ENCODE data around the gene EPB42.

EPB42 gene

DNA sequence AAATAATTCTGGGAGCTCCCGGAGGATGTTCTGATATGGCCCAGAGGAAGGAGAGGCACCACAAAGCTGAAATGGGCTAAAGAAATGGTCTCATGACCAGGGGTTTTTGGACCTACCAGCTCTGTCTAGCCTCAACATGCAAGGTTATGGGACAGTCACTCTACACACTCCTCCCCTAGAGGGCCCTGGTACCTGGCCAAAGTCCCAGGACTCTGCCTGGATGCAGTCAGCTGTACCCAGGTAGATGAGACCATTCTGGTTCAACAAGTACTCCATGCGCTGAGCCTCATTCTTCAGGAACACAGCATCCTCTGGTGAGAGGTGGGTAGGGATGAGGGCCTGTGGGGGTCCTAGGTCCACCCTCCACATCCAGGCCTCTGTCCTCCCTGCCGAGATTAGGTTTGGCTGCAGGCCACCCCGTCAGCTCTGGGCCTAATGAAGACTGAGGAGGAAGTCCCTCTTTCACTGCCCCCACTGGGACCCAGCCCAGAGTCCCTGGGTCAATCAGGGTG, 9.5 kb downstream of the EPB42 start:
- no peaks in the 10 kb centered on the region; the same call in 1 of the 2 replicates for H3K27me3 ChIP-seq (ENCODE audit: control insufficient read depth, insufficient read depth, low read length)
- no peak overlapping the region for H3K4me3 ChIP-seq (ENCODE audit: low read depth, low read length)
- H3K4me1 ChIP-seq (ENCODE audit: control insufficient read depth, insufficient read depth, low read length): no peaks in the 10 kb centered on the region; the same call in 1 of the 2 replicates
- H3K27ac ChIP-seq (ENCODE audit: low read depth, low read length): no peak overlapping the region
- no peaks in the 10 kb centered on the region for H3K9me3 ChIP-seq (ENCODE audit: control insufficient read depth, insufficient read depth, low read length)
- no peak overlapping the region for H3K9ac ChIP-seq (ENCODE audit: low read depth, low read length)
- H3K36me3 ChIP-seq (ENCODE audit: control insufficient read depth, insufficient read depth, low read length): no peaks in the 10 kb centered on the region

GRCh38 chr15:43210807-43211206, 10.0 kb downstream of the EPB42 start:
- H3K9ac ChIP-seq (ENCODE audit: low read depth, low read length): no peak overlapping the region
- no peaks in the 10 kb centered on the region; the same call in 1 of the 2 replicates for H3K27me3 ChIP-seq (ENCODE audit: control insufficient read depth, insufficient read depth, low read length)
- no peaks in the 10 kb centered on the region; the same call in 1 of the 2 replicates for H3K4me1 ChIP-seq (ENCODE audit: control insufficient read depth, insufficient read depth, low read length)
- no peaks in the 10 kb centered on the region for H3K36me3 ChIP-seq (ENCODE audit: control insufficient read depth, insufficient read depth, low read length)
- no peaks in the 10 kb centered on the region for H3K9me3 ChIP-seq (ENCODE audit: control insufficient read depth, insufficient read depth, low read length)
- H3K4me3 ChIP-seq (ENCODE audit: low read depth, low read length): no peak overlapping the region
- H3K27ac ChIP-seq (ENCODE audit: low read depth, low read length): no peak overlapping the region

GRCh38 chr15:43210172-43210745, 10.6 kb downstream of the EPB42 start:
- Histone ChIP-seq H3K36me3 (ENCODE audit: control insufficient read depth, insufficient read depth, low read length) (no peaks in the 10 kb centered on the region), H3K9ac (ENCODE audit: low read depth, low read length) (no peak overlapping the region), H3K4me1 (ENCODE audit: control insufficient read depth, insufficient read depth, low read length) (no peaks in the 10 kb centered on the region; the same call in 1 of the 2 replicates), H3K9me3 (ENCODE audit: control insufficient read depth, insufficient read depth, low read length) (no peaks in the 10 kb centered on the region), H3K27me3 (ENCODE audit: control insufficient read depth, insufficient read depth, low read length) (no peaks in the 10 kb centered on the region; the same call in 1 of the 2 replicates), H3K4me3 (ENCODE audit: low read depth, low read length) (no peak overlapping the region), H3K27ac (ENCODE audit: low read depth, low read length) (no peak overlapping the region)

DNA sequence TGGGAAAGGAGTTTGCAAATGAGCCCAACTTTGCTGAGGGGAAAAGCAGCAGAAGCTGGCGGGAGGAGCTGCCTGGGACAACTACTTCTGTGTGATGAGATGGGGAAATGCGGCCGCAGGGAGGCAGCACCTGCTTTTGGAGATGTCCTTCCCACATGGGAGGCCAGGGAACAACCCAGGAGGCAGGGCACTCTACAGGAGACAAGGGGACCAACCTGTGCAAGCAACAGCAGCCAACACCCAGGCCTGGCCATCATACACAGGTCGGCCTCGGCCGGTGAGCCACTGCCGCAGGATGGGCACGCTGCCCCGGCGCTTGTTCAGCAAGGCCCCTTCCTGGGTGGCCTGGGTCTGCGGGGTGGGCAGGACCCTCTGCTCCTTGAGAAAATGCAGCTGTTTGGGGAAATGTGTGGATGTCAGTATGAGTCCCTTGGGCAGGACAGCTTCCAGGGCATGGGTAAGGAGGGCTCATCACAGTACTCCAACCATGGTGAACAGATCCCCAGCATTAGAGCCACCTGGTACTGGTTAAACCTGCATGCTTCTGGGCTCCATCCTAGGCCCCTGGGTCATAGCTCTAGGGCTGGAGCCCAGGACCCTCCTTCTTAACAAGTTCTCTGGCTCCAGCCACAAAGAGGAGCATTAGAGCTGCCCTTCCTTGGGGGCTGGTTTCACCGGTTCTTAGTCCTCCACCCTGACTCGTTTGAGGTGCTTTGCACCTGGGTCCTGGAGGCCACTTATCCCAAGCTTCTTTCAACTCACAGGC, 11.6 kb downstream of the EPB42 start:
- no peak overlapping the region for H3K27ac ChIP-seq (ENCODE audit: low read depth, low read length)
- no peaks in the 10 kb centered on the region for H3K9me3 ChIP-seq (ENCODE audit: control insufficient read depth, insufficient read depth, low read length)
- no peaks in the 10 kb centered on the region; the same call in 1 of the 2 replicates for H3K27me3 ChIP-seq (ENCODE audit: control insufficient read depth, insufficient read depth, low read length)
- H3K4me3 ChIP-seq (ENCODE audit: low read depth, low read length): no peak overlapping the region
- no peaks in the 10 kb centered on the region; the same call in 1 of the 2 replicates for H3K4me1 ChIP-seq (ENCODE audit: control insufficient read depth, insufficient read depth, low read length)
- H3K36me3 ChIP-seq (ENCODE audit: control insufficient read depth, insufficient read depth, low read length): no peaks in the 10 kb centered on the region
- no peak overlapping the region for H3K9ac ChIP-seq (ENCODE audit: low read depth, low read length)

- H3K27me3 ChIP-seq (ENCODE audit: control insufficient read depth, insufficient read depth, low read length): no peaks in the 10 kb centered on the region; the same call in 1 of the 2 replicates
- no peak overlapping the region for H3K4me3 ChIP-seq (ENCODE audit: low read depth, low read length)
- no peaks in the 10 kb centered on the region for H3K9me3 ChIP-seq (ENCODE audit: control insufficient read depth, insufficient read depth, low read length)
- no peak overlapping the region for H3K27ac ChIP-seq (ENCODE audit: low read depth, low read length)
- no peaks in the 10 kb centered on the region for H3K4me1 ChIP-seq (ENCODE audit: control insufficient read depth, insufficient read depth, low read length)
- H3K36me3 ChIP-seq (ENCODE audit: control insufficient read depth, insufficient read depth, low read length): no peaks in the 10 kb centered on the region
- H3K9ac ChIP-seq (ENCODE audit: low read depth, low read length): no peak overlapping the region
Measured at GRCh38 chr15:43208052-43209002, 12.5 kb downstream of the EPB42 start.

DNA sequence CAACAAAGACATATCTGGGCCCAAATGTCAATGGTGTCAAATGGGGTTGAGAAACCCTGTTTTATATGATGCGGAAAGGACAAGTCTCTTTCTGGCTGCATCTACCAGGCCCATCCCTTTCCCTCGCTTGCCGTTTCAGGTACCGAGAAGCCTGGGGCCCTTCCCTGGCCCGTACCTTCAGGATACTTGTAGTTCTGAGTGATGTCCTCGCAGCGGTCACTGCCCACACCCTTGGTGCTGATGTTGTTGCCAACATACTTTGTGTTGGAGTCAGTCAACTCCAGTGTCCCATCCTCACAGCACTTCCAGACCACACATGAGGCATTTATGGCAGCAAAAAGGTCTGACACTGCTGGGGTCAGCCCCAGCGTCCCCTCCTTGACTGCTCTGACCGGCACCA, 13.8 kb downstream of the EPB42 start:
- no peaks in the 10 kb centered on the region; the same call in 1 of the 2 replicates for H3K27me3 ChIP-seq (ENCODE audit: control insufficient read depth, insufficient read depth, low read length)
- no peaks in the 10 kb centered on the region for H3K4me1 ChIP-seq (ENCODE audit: control insufficient read depth, insufficient read depth, low read length)
- H3K9me3 ChIP-seq (ENCODE audit: control insufficient read depth, insufficient read depth, low read length): no peaks in the 10 kb centered on the region
- H3K36me3 ChIP-seq (ENCODE audit: control insufficient read depth, insufficient read depth, low read length): no peaks in the 10 kb centered on the region
- H3K27ac ChIP-seq (ENCODE audit: low read depth, low read length): no peak overlapping the region
- H3K4me3 ChIP-seq (ENCODE audit: low read depth, low read length): no peak overlapping the region
- H3K9ac ChIP-seq (ENCODE audit: low read depth, low read length): no peak overlapping the region

DNA sequence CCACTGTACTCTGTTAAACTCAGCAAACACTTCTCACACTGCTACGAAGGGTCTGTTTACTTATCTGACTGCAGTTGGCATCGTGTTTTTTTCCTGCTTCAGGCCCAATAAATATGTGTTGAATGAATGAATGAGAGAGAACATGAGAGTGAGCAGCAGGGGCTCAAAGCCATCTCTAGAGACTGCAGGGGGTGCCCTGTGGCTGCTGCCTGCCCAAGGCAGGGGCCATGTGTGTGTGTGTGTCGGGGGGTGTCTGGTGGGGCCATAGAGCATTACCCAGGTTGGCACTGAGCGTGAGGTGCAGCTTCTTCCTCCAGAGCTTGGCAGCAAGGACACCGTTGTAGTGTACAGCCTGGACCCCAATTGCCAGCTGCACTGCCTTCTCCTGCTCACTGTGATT, 14.8 kb downstream of the EPB42 start:
- Histone ChIP-seq H3K9me3 (ENCODE audit: control insufficient read depth, insufficient read depth, low read length) (no peaks in the 10 kb centered on the region), H3K27me3 (ENCODE audit: control insufficient read depth, insufficient read depth, low read length) (no peaks in the 10 kb centered on the region; the same call in 1 of the 2 replicates), H3K4me1 (ENCODE audit: control insufficient read depth, insufficient read depth, low read length) (no peaks in the 10 kb centered on the region), H3K9ac (ENCODE audit: low read depth, low read length) (no peak overlapping the region), H3K36me3 (ENCODE audit: control insufficient read depth, insufficient read depth, low read length) (no peaks in the 10 kb centered on the region), H3K27ac (ENCODE audit: low read depth, low read length) (no peak overlapping the region), H3K4me3 (ENCODE audit: low read depth, low read length) (no peak overlapping the region)

- Histone ChIP-seq H3K4me3 (ENCODE audit: low read depth, low read length) (no peak overlapping the region), H3K9me3 (ENCODE audit: control insufficient read depth, insufficient read depth, low read length) (no peaks in the 10 kb centered on the region), H3K27ac (ENCODE audit: low read depth, low read length) (no peak overlapping the region), H3K9ac (ENCODE audit: low read depth, low read length) (no peak overlapping the region), H3K27me3 (ENCODE audit: control insufficient read depth, insufficient read depth, low read length) (no peaks in the 10 kb centered on the region; the same call in 1 of the 2 replicates), H3K4me1 (ENCODE audit: control insufficient read depth, insufficient read depth, low read length) (no peaks in the 10 kb centered on the region), H3K36me3 (ENCODE audit: control insufficient read depth, insufficient read depth, low read length) (no peaks in the 10 kb centered on the region)
Measured at GRCh38 chr15:43204016-43204901, 16.6 kb downstream of the EPB42 start.

GRCh38 chr15:43199945-43200488, 20.8 kb downstream of the EPB42 start:
- H3K4me3 ChIP-seq (ENCODE audit: low read depth, low read length): no peak overlapping the region
- no peak overlapping the region for H3K27ac ChIP-seq (ENCODE audit: low read depth, low read length)
- H3K36me3 ChIP-seq (ENCODE audit: control insufficient read depth, insufficient read depth, low read length): peaks cover under 1% of the 10 kb centered on the region
- no peaks in the 10 kb centered on the region; the same call in 1 of the 2 replicates for H3K9me3 ChIP-seq (ENCODE audit: control insufficient read depth, insufficient read depth, low read length)
- H3K4me1 ChIP-seq (ENCODE audit: control insufficient read depth, insufficient read depth, low read length): no peaks in the 10 kb centered on the region
- H3K27me3 ChIP-seq (ENCODE audit: control insufficient read depth, insufficient read depth, low read length): no peaks in the 10 kb centered on the region
- H3K9ac ChIP-seq (ENCODE audit: low read depth, low read length): no peak overlapping the region

- Histone ChIP-seq H3K4me3 (ENCODE audit: low read depth, low read length) (no peak overlapping the region), H3K27ac (ENCODE audit: low read depth, low read length) (no peak overlapping the region), H3K27me3 (ENCODE audit: control insufficient read depth, insufficient read depth, low read length) (no peaks in the 10 kb centered on the region), H3K9me3 (ENCODE audit: control insufficient read depth, insufficient read depth, low read length) (no peaks in the 10 kb centered on the region; the same call in 1 of the 2 replicates), H3K4me1 (ENCODE audit: control insufficient read depth, insufficient read depth, low read length) (no peaks in the 10 kb centered on the region), H3K36me3 (ENCODE audit: control insufficient read depth, insufficient read depth, low read length) (peaks cover 10% of the 10 kb centered on the region), H3K9ac (ENCODE audit: low read depth, low read length) (no peak overlapping the region)
Measured at GRCh38 chr15:43198992-43199391, 21.8 kb downstream of the EPB42 start.

Measured in HUES48 (cell line).